ENCODE measurements around the gene MPP1. TPM values are rescaled to one million over a fixed set of nuclear protein-coding genes. Genes with fewer than 3 reads are reported as not detected.

MPP1 gene
- total RNA-seq, 1 donor from 2014 or later, result 9.2 TPM

DNA sequence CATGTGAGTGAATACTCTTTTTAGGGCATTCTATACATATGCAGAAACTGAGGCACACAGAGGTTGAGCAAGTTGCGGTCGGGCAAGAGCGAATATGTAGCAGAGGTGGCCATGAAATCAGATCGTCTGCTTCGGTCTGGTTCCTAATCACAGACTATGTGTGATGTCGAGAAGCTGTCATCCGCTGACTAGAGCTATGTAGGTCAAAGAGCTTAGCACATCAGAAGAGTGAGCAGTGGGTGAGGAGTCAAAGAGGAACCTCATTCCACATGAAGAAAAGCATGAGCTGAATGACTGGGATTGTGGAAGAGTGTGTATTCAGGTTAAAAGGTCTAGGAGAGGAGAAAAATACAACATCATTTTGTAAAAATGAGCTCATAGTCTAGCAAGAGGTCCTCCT, 73.4 kb downstream of the MPP1 start:
- DNase-seq (ENCODE audit: low read depth), result no peak
- TF ChIP-seq CTCF (conservative IDR thresholded peaks at IDR 0.05; ENCODE audit: low read depth, low read length), result no peak

GRCh38 chrX:154731184-154731583, 74.1 kb downstream of the MPP1 start:
- H3K4me3 ChIP-seq (ENCODE audit: low read depth, low read length), result no peak overlapping the region
- no peak for DNase-seq (ENCODE audit: low read depth)
- TF ChIP-seq CTCF (conservative IDR thresholded peaks at IDR 0.05; ENCODE audit: low read depth, low read length), result no peak

More for the DNA sequence above, 73.4 kb downstream of the MPP1 start:
- no peak overlapping the region for H3K4me3 ChIP-seq (ENCODE audit: low read depth, low read length)

DNA sequence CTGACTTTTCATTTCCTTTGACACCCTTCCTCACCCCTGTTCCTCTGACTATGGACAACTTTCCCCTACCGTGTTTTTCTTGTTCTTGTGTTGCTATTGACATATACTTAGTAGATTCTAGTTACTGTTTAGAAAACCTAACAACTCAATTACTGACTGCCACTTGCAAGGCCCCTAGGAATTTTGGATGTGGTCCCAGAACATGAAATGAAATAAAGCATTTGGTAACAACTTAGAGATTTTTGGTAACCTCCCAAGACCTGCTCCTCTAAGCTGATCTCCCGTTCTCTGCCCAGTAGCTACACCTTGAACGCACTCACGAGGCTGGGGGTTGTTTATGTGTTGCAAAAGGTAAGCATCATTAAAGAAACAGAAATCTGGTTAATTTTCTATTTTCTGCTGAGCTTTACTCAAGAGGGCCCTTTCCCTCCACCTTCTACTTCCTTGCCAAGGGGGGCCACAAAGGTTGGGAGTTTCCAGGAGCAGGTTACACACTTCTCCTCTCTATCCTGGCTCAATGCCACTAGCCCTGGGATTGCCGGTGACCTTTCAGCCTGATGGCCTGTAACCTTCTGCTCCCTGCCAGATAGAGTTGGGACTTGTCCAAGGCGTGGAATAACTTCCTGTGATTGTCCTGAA, 74.9 kb downstream of the MPP1 start:
- no peak overlapping the region for H3K4me3 ChIP-seq (ENCODE audit: low read depth, low read length)
- peak; percentile 61 for DNase-seq (ENCODE audit: low read depth)
- TF ChIP-seq CTCF (conservative IDR thresholded peaks at IDR 0.05; ENCODE audit: low read depth, low read length), result no peak

GRCh38 chrX:154729439-154729838, 75.8 kb downstream of the MPP1 start:
- no peak for DNase-seq (ENCODE audit: low read depth)
- no peak overlapping the region for H3K4me3 ChIP-seq (ENCODE audit: low read depth, low read length)
- TF ChIP-seq CTCF (conservative IDR thresholded peaks at IDR 0.05; ENCODE audit: low read depth, low read length), result no peak

Other genes with a start within 250 kb of the MPP1 start
- not detected in 2 replicates for gene CTAG1A, start 220.4 kb downstream of the MPP1 start, total RNA-seq
- not detected in 2 replicates for gene CTAG1B, start 186.2 kb downstream of the MPP1 start, total RNA-seq
- gene CTAG2, start 151.9 kb downstream of the MPP1 start, total RNA-seq, result not detected in 2 replicates
- 0.14 TPM in 1 of 2 replicates, not detected in the other for gene GAB3, start 54.4 kb downstream of the MPP1 start, total RNA-seq
- gene DKC1, start 42.6 kb downstream of the MPP1 start, total RNA-seq, result 41.2 and 66.1 TPM in 2 replicates
- not detected in 2 replicates for gene SMIM9, start 29.2 kb upstream of the MPP1 start, total RNA-seq
- 12.6 and 22.5 TPM in 2 replicates for gene F8A1, start 80.9 kb upstream of the MPP1 start, total RNA-seq
- gene F8, start 217.2 kb upstream of the MPP1 start, total RNA-seq, result 0.22 and 2.5 TPM in 2 replicates
- gene FUNDC2, start 221.4 kb upstream of the MPP1 start, total RNA-seq, result 41.6 and 68.8 TPM in 2 replicates